A673 (cell line): ENCODE data around the gene PLEKHF1. TPM values are rescaled to one million over a fixed set of nuclear protein-coding genes. Genes with fewer than 3 reads are reported as not detected.

Source experiments
- BruUV-seq: library from RNA; stranded (reverse); fragments of 400-500 nt; replicated peaks from 2 replicates; lab custom pipeline; 2021; lab: Mats Ljungman, UMichigan
- CTCF ChIA-PET: fragments of 300-600 bp; sonication (Branson Sonifier 250); formaldehyde crosslinking; loops from one replicate; lab custom pipeline; 2022; ENCODE audit warnings: antibody characterized with exemption; lab: Charles Lee
- POLR2A ChIA-PET: fragments of 300-600 bp; sonication (Branson Sonifier 250); formaldehyde crosslinking; loops from one replicate; lab custom pipeline; 2022; ENCODE audit warnings: antibody characterized with exemption; ENCODE audit not compliant: low non-redundant PET; lab: Charles Lee
- DNase-seq: peaks from one replicate; pipeline ENCODE4 v3.0.0-alpha.2; 2015; ENCODE audit warnings: low spot score
- H3K27ac ChIP-seq: fragments of 200-600 bp; sonication (generic); 2 replicates; pipeline ENCODE4 v1.5.1; 2016; ENCODE audit warnings: mixed run types, low read depth, mild to moderate bottlenecking, mixed read lengths, antibody characterized with exemption, low read length; ENCODE audit not compliant: poor library complexity, severe bottlenecking
- H3K27me3 ChIP-seq: fragments of 200-600 bp; sonication (generic); replicated peaks from 2 replicates; pipeline ENCODE4 v1.6.1; 2017; ENCODE audit warnings: mixed run types, low read depth, mild to moderate bottlenecking, mixed read lengths, antibody characterized with exemption, low read length; ENCODE audit not compliant: insufficient read depth, poor library complexity
- H3K36me3 ChIP-seq: fragments of 200-600 bp; sonication (generic); 2 replicates; pipeline ENCODE4 v1.6.1; 2016; ENCODE audit warnings: mixed run types, mild to moderate bottlenecking, mixed read lengths, antibody characterized with exemption, low read length; ENCODE audit not compliant: insufficient read depth, poor library complexity, severe bottlenecking
- H3K4me1 ChIP-seq: fragments of 200-600 bp; sonication (generic); 2 replicates; pipeline ENCODE4 v1.6.1; 2017; ENCODE audit warnings: mixed run types, mild to moderate bottlenecking, mixed read lengths, antibody characterized with exemption, low read length; ENCODE audit not compliant: insufficient read depth, poor library complexity, severe bottlenecking
- H3K4me3 ChIP-seq: fragments of 200-600 bp; sonication (generic); 2 replicates; pipeline ENCODE4 v1.5.1; 2016; ENCODE audit warnings: low read depth, mixed run types, mild to moderate bottlenecking, mixed read lengths, low read length; ENCODE audit not compliant: poor library complexity, severe bottlenecking
- H3K9me3 ChIP-seq: fragments of 200-600 bp; sonication (generic); 2 replicates; pipeline ENCODE4 v1.6.1; 2016; ENCODE audit warnings: mixed run types, low read depth, mild to moderate bottlenecking, mixed read lengths, antibody characterized with exemption, low read length; ENCODE audit not compliant: poor library complexity, severe bottlenecking
- CTCF ChIP-seq: fragments of 300-800, 200-600 bp; sonication (generic); conservative IDR thresholded peaks from 2 replicates; pipeline ENCODE4 v1.5.1; 2017; ENCODE audit warnings: low read depth, mild to moderate bottlenecking, antibody characterized with exemption, low read length, moderate library complexity, mixed read lengths
- EZH2 ChIP-seq: fragments of 200-600 bp; sonication (generic); IDR thresholded peaks from 2 replicates; pipeline ENCODE4 v1.6.1; 2017; ENCODE audit warnings: borderline replicate concordance, low read depth, mild to moderate bottlenecking, mixed read lengths, antibody characterized with exemption, low read length; ENCODE audit not compliant: poor library complexity, severe bottlenecking
- intact Hi-C: fragments of 100-400 bp; cut with micrococcal nuclease; formaldehyde crosslinking; loops from one replicate; pipeline ENCODE4 v1.10.0; 2022; ENCODE audit not compliant: unreplicated experiment
- total RNA-seq: library from RNA; stranded (reverse); gene quantifications from 2 replicates; pipeline ENCODE4 v1.2.3, GENCODE V29; 2021

Gene PLEKHF1
- total RNA-seq, 1 experiment from 2014 or later = not detected

GRCh38 chr19:29662604-29663404, 2.5 kb upstream of the PLEKHF1 start:
- H3K27me3 ChIP-seq = peaks cover 22% of the 10 kb centered on the region
- no peaks in the 10 kb centered on the region for H3K36me3 ChIP-seq
- POLR2A ChIA-PET = no interaction called here
- no peak for TF ChIP-seq CTCF
- TF ChIP-seq EZH2 = no peak
- intact Hi-C loops = no loop called here
- no TSS peak for BruUV-seq
- peaks cover 18% of the 10 kb centered on the region for H3K4me1 ChIP-seq
- no peaks in the 10 kb centered on the region for H3K9me3 ChIP-seq
- H3K4me3 ChIP-seq = no peak overlapping the region
- H3K27ac ChIP-seq = no peak overlapping the region
- DNase-seq = no peak
- CTCF ChIA-PET = interaction anchor here (0.6 kb wide), 1 partner anchor 184 kb away, joined by 3 read pairs; no protein-coding TSS in a partner anchor

GRCh38 chr19:29663861-29664752, 1.2 kb upstream of the PLEKHF1 start:
- ChIA-PET CTCF (no interaction called here), POLR2A (no interaction called here)
- no peak for DNase-seq
- H3K4me3 ChIP-seq = no peak overlapping the region
- peaks cover 18% of the 10 kb centered on the region for H3K4me1 ChIP-seq
- no peak overlapping the region for H3K27ac ChIP-seq
- no peak for TF ChIP-seq CTCF
- no peak for TF ChIP-seq EZH2
- peaks cover 22% of the 10 kb centered on the region for H3K27me3 ChIP-seq
- no peaks in the 10 kb centered on the region for H3K9me3 ChIP-seq
- BruUV-seq = no TSS peak
- no peaks in the 10 kb centered on the region for H3K36me3 ChIP-seq
- intact Hi-C loops = no loop called here

- Histone ChIP-seq H3K27ac (no peak overlapping the region), H3K4me3 (peak overlapping the region; percentile 49), H3K4me1 (peaks cover 18% of the 10 kb centered on the region), H3K27me3 (peaks cover 22% of the 10 kb centered on the region), H3K9me3 (no peaks in the 10 kb centered on the region), H3K36me3 (no peaks in the 10 kb centered on the region)
- ChIA-PET CTCF (no interaction called here), POLR2A (no interaction called here)
- TF ChIP-seq EZH2 = no peak
- TF ChIP-seq CTCF = no peak
- no TSS peak for BruUV-seq
- DNase-seq = no peak
- intact Hi-C loops = no loop called here
Measured at GRCh38 chr19:29664753-29665214, 477 bp upstream of the PLEKHF1 start.
